GM21447 (cell line): ENCODE data around the gene CHPF.
A peak's percentile ranks its signal among the peaks of the same experiment; 100 is the strongest.

ENCODE experiments used
- ATAC-seq: cut with Tn5 transposase; IDR thresholded peaks from one replicate; pipeline ENCODE4 v1.9.1; 2021; ENCODE audit not compliant: unreplicated experiment

The CHPF gene

DNA sequence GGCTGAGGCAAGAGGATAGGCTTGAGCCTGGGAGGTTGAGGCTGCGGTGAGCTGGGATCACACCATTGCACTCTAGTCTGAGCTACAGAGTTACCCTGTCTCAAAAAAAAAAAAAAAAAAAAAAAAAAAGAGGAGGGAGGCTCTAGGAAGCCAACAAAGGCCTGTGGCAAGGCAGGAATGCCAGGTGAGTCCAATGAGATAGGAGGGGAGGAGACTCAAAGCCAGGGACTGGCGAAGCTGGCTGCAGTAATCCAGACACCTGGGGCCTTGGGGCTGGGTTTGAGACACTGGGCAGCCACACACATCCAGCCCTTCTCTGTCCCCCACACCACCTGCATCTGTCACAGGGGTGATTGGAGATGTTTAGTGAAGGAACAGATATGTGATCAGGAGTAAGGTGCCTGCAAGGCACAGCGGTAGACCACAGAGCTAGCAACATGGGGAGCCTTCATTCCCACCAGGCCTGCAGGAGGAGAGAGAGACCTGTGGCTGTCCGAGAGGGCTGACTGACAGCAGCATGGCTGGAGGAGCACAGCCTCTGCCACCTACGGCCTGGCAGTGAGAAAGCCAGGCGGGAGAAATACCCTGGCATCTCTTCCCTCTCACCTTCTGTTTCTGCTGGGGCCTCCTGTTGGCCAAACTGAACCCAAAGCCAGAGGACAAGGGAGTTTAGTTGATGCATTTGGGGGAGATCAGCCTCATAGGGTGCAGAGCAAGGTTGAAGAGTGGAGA is 9.5 kb downstream of the CHPF start:
- no peak for ATAC-seq

DNA sequence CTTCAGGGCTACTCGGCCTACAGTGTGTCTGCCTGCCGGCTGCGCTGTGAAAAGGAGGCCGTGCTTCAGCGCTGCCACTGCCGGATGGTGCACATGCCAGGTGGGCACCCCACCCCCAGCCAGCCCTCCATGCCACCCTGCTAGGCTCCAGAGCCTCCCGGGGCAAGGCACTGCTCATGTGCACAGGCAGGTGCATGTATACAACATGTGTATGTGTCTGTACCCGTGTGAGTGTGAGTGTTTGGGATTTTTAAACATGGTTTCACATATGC is 11.3 kb downstream of the CHPF start:
- ATAC-seq: no peak

DNA sequence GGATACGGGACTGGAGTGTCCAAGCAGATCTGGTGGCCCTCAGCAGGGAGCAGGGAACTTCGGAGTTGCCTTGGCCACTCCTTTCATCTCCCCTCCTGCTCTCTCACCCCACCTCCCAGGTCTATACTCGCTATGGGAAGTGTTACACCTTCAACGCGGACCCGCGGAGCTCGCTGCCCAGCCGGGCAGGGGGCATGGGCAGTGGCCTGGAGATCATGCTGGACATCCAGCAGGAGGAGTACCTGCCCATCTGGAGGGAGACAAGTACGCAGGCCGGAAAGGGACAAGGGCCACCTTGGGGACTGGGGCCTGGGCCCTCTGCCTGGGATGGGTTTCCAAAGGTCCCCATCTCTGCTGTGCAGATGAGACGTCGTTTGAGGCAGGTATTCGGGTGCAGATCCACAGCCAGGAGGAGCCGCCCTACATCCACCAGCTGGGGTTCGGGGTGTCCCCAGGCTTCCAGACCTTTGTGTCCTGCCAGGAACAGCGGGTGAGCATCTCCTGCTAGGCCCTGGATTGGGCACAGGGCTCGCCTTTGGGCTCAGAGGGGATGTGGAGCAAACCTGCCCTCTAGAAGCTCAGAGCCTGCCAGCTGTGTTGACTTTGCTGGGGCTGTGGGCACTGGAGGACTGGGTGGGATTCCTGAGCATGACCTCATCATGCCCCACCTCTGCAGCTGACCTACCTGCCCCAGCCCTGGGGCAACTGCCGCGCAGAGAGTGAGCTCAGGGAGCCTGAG is 11.8 kb downstream of the CHPF start:
- no peak for ATAC-seq

DNA sequence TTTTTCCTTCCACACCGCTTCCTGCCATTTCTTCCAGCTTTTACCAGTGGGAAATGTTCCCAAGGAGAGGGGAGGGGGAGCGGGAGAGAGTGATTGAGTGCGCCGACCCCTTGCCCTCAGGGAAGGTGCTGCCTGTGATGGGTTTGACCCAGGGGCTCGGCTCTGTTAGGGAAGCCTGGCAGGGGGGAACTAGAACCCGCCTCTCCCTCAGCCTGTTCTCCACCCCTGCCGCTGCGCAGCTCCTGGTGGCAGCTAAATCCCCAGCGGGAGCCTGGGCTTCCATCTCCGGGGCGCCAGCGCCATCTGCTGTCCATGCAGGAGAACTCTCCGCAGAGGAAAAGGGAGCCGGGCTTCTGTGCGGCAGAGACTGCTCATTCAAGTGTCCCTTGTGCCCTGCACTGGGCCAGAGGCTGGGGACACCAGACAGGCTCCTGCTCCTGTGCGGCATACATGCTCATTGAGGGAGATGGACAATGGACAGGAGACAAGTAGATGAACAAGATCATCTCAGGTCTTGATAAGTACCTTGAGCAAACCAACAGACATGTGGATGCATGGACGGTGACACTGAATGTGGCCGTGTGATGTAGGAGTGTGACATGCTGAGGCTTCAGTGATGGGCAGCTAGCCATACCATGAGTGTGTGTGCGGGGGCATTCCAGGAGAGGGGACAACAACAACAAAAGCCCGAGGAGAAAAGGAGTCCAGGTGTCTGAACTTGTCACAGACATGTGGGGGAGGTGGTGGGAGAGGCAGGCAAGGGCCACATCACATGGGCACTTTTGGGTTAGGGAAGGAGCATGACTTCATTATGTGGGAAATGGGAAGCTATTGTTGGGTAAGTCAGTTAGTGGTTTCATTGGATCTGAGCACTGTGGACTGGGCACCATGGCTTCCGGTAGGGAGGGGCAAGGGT is 13.3 kb downstream of the CHPF start:
- ATAC-seq: peak; percentile 92

DNA sequence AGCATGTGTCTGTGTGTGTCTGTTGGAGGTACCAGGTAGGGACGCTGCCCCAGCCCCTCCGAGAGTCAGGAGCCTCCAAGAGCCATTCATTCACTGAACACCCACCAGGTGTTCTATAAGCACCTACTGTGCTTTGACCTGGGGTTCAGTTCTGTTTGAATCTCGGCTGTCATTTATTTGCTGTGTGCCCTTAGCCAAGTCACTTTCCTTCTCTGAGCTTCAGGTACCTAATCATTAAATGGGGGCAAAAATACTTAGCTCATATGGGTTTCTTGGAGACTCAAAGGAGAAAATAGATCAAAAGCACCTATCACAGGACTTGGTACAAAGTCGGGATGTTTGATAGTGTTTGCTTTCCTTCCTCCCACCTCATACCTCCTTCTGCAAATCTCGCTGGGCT is 16.1 kb downstream of the CHPF start:
- no peak for ATAC-seq

DNA sequence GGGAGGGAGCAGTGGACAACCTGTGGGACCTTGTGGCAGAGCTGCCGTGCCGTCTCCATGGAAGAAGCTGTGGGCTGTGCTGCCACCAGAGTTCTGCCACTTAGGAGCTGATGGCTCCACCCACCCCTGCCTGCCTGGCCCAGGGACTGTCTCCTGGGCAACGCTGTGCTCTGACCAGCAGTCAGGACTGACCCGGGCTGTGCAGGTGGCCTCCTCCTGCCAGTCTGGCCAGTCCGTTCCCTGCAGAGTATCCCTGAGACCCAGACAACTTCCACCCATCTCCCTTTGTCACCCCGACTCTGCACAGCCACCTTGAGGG is 16.6 kb downstream of the CHPF start:
- no peak for ATAC-seq

DNA sequence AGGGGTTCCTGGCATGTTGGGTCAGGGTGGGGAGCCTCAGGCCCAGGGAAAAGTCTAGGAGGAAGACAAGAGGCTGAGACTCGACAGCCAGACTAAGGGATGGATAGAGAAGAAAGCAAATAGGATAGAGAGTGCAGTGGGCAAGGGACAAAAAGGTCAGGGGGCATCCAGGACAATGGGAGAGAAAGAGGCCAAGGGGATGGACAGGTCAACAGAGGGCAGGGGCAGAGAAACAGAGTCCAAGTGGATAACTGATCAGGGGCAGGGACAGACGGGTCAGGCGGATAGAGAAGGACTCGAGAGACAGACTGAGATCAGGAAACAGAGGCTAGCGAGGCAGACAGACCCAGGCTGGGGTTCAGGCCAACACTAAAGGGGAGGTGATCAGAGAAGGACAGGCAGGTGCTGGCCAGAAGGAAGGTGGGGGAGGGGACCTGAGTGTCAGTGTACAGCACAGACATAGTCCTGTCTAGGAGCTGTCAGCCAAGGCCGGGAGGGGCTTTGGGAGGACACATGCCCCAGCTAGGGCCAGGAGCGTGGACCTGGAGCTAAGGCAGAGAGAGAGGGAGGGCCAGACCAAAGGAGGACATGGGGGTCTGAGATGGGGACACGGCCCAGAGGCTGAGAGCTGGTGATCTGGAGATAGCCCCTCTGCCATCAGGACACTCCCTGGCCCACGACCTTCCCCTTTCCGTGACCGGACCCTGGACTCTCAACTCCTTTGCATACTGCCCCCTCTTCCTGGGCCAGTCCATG is 17.1 kb downstream of the CHPF start:
- ATAC-seq: no peak

DNA sequence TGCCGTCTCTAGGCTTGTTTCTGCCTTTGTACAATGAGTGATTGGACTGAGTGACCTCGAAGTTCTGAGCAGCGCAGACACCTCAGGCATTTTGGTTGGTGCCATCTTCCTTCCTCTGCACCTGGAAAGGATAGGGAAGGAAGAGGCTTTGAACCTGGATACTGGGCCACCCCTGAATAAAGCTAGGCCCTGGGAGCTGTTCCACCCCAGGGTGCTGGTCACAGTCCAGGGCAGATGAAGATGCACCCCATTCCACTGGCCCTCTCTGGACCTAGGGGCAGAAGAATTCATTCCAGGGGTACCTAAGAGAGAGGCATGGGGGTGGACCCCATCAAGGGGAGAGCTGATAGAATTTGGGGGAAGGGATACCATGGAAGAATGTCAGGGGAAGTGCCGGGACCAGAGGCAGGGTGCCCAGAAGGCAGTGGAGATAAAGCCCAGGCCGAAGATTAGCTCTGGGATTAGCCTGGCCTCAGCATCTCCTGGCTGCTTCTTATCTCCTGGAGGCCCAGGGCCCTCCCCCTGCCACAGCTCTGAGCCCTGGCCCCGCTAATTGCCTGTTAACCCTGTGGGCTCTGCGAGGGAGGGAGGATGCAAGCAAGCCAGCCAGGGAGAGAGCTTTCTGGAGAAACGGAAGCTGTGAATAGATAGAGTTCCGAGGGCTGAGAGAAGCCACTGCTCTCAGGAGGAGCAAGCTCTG is 17.9 kb downstream of the CHPF start:
- no peak for ATAC-seq

DNA sequence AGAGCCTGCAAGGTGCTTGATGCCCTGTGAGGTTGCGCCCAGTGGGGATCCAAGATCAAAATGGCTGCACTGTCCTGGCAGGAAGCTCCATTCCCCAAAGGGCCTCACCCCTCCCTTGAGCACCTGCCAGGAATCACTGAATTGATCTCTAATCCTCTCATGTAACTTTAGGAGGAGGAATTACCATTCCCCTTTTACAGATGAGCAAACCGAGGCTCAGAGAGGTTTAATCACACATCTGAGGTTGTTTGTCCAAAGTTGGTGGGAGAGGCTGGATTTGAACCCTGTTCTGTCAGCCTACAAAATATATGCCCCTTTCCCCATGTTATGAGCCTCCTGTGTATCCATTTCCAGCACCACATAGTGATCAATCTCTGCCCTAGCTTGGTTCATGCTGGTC is 18.8 kb downstream of the CHPF start:
- ATAC-seq: no peak

DNA sequence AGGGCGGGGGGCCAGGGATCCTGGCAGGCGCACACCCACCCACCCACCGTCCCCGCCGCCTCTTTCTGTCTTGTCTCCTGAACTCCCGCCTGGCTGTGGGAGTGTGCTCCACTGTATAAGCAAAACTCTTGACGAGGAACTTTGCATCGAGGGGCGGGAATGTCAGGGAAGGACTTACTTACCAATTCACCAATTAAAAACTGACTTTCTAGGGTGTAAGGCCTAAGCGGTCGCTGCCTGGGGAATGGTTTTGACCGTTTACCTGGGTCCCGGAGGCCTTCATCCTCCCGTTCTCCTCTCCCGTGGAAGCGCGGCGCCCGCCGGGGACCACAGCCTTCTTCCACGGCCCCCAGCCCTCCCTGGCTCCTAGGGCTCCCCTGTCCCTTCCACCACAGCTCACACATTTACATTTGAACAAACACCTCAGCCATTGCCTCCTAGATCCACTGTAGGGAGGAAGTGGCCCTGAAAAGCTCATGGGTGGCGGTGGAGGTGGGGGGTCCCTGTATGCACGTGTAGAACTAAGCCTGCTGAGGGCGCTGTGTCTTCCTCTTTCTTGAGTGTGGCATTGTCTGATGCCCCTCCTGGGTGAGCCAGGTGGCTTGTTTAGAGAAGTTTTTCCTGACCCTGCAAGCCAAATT is 20.5 kb downstream of the CHPF start:
- no peak for ATAC-seq

DNA sequence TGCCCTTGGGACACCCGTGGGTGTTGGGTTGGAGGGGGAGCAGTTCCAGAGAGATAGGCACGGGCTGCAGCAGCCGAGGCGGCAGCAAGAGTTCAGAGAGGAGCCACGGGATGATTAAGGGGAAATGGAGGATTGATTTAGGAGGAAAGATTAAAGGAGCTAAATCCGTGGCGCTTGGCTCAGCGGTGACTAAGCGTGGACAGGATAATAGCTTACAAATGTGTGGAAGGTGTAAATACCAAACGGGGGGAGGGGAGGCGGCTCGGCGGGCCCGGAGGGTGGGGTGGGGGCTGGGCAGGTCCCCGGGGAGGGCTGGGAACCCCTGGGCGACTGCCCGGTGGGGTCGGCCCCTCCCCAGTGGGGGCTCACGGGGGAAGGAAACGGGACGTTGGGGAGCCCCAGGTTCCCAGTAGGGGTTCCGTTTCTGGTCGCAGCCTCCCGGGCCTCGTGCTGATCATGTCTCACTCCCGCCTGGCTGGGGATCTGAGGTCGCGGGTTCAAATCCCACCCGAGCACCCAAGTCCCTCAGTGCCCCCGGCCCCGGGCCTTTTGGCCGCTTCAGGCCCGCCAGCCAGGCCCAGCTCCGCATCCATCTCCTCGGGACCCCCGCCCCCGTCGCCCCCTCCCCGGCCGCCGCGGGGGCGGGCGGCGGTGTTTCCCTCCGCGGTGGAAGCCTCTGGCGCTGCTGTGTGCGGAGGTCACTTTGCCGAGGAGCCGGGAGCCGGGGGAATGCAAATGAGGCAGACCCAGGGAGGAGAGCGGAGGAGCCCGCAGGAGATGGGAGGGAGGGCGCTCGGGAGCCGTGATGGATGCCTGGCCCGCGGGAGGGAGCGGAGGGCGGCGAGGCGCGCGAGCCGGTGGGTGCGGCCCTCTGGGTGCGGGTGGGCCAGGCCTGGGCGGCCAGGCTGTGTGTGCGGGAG is 21.2 kb downstream of the CHPF start:
- ATAC-seq: no peak

DNA sequence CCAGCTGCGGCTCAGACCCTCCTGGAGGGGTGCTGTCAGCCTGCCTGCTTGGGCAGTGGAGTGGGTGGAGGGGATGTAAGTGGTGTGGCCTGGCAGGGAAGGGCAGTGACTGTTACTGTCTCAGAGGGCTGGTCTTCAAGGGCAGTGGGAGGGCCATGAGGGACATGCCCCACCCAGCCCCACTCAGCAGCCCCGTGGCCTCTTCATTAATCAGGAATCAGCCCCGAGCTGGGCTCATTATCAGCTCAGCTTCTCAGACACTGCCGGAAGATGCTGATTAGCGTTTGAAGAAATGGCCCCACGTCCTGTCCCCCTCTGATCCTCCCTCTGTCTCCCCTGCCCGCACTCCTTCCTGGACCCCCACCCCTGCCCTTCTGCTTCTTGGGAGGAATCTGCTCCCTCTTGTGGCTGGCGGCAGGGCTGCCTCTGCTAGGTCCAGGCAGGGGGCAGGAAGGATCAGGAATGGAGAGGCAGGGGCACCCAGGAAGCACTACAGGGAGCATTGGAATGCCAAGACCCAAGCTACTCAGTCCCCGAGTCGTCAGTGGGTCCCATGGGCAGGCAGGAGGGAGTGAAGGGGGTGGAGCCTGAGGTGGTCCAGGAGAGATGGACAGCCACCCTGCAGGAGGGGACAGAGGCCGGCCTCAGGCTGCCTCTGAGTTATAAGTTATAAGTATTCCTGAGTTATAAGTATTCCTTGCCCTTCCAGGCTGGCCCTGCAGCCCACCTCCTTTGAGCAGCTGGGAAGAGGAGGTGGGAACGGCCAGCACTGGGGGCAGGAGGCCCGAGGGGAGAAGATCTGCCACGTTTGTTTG is 22.3 kb downstream of the CHPF start:
- no peak for ATAC-seq

DNA sequence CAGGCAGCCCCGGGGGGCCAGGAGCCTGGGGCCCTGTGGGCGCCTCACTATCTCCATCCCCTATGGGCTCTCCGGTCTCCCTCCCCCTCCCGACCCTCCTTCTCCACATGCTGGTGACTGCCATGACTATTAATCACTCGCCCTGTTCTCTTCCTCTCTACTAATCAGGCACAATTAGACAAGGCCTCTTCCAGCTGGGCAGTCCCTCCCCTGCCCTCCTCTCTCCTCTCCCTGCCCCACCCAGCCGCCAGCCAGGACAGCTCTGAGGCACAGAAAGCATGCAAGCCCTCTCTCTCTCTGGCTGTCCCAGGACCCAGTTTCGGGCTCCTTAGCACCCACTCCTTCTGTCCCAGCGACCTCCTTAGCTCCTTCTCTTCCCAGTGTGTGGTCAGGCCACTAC is 23.5 kb downstream of the CHPF start:
- ATAC-seq: no peak

DNA sequence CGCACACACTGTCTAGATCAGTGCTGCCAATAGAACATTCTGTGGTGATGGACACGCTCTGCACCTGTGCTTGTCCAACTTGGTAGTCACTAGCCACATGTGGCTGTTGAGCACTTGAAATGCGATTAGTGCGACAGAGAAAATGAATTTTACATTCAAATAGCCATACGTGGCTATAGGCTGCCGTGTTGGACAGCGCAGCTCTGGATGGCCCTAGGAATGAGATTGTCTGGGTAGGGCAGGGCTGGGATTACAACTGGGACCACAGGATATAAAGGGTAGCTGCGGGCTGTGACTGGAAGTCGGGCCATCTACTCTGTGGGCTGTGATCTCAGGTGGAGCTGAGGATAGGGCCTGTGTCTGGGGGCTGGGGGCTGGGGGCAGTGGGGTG is 24.1 kb downstream of the CHPF start:
- no peak for ATAC-seq

DNA sequence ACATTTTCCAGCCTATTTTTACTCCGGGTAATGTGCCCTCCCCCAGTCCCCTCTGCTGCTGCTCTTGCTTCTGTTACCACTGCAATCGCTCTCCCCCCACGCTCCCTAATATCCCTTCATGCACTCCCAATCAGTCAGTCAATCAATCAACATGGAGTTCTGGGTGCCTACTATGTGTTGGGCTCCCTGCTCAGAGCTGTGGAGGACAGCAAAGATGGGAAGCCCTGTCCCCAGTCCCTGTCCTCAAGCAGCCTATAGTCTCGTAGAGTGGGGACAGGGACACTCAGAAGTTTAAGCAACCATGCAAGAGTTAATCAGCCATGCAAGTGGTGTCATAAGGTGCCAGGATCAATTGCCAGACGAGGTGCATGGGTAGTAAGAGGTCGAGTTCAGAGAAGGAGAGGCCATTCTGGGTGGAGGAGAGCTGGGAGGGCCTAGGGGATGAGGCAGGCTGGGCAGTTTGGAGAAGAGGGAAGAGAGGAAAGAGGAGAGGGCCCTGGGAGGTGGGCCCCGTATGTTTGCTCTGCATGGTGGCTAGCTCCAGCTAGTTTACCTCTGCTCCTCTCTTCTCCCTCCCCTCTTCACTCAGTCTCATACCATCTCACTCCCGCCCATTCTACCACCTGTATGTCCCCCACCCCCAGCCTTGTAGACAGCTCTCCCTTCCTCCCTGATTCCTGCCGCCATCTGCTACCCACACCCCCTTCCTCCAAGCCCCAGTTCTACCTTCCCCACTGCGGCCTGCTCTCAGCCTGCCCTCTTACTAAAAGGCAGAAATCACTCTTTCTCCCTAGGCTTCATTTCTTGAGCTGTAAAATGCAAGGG is 25.4 kb downstream of the CHPF start:
- no peak for ATAC-seq

DNA sequence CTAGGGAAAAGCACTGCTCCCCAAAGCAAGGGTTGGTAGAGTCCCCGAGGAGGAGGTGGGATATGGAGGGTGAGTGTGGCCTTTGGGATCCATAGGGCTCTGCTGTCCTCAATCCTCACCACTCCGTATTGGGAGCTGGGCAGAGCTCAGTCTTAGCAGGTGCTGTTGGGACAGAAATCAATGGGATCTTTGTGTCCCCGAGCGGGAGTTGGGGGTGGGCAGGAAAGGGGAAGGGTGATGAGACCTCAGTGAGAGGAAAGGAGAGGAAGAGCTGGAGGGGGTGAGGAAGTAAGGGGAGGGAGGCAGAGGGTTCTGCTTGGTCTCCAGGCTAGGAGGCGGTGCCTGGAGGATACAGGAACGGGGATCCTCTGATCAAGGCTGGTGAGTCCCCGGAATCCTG is 26.7 kb downstream of the CHPF start:
- ATAC-seq: no peak

DNA sequence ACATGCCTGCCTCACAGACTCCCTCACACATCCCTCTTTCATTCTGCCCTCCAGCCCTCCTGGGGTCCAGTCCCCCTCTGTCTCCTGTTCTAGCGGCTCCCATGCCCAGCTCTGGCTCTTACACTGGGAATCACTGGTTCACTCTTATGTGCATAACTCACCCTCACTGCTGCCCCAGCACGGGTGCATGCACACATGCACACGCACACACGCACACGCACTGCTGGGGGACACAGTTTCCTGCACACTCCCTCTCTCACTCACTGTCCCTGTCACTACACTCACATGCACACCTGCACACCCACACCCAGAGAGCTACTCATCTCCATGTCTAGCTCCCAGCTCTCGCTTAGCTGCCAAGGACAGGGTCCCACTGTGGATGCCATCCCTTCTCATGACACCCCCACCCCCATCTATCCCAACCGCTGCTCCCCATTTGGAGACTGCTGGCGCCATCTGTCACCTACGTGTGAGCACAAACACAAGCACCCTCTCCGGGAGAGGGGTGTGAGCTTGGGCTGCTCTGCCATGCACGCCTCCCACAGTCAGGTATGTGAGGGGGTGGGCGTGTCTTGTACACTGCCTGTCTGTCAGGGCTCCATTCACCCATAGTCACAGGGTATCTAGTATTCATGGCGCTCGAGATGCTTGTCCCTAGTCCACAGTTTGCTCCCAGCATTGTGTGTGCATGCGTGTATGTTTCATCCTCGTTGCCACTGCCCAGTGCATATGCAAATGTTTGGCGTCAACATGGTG is 27.6 kb downstream of the CHPF start:
- ATAC-seq: no peak
